NB4 (cell line): ENCODE results near the gene ATOX1.

Source experiments
- DNase-seq: peaks from one replicate; pipeline ENCODE4 v3.0.0; 2010; ENCODE audit warnings: low read depth
- H3K4me3 ChIP-seq: one replicate; pipeline ENCODE4 v1.5.1; 2011; ENCODE audit warnings: mild to moderate bottlenecking, low read depth, low read length, moderate library complexity
- CTCF ChIP-seq: IDR thresholded peaks from one replicate; pipeline ENCODE4 v1.5.1; 2012; ENCODE audit warnings: low read depth, low read length
- MYC ChIP-seq: IDR thresholded peaks from 2 replicates; pipeline ENCODE4 v1.6.1; 2011; ENCODE audit warnings: low read depth, low read length
- POLR2A ChIP-seq: IDR thresholded peaks from 2 replicates; pipeline ENCODE4 v1.6.1; 2011; ENCODE audit warnings: mild to moderate bottlenecking; ENCODE audit not compliant: insufficient read length; ENCODE audit errors: extremely low read depth
- TF ChIP-seq, protein P1 (sequence below): IDR thresholded peaks from 2 replicates; pipeline ENCODE4 v1.6.1; 2011; ENCODE audit warnings: low read depth, low read length

Gene ATOX1

GRCh38 chr5:151695464-151695863 lies 63.0 kb downstream of the ATOX1 start:
- DNase-seq, result no peak
- TF ChIP-seq, protein P1, sequence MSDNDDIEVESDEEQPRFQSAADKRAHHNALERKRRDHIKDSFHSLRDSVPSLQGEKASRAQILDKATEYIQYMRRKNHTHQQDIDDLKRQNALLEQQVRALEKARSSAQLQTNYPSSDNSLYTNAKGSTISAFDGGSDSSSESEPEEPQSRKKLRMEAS, result no peak
- TF ChIP-seq MYC (no peak), CTCF (no peak), POLR2A (no peak)
- H3K4me3 ChIP-seq, result no peak overlapping the region

- DNase-seq, result no peak
- no peak overlapping the region for H3K4me3 ChIP-seq
- no peak for TF ChIP-seq MYC
- TF ChIP-seq, protein P1, result no peak
- no peak for TF ChIP-seq POLR2A
Measured at GRCh38 chr5:151694035-151694485, 64.4 kb downstream of the ATOX1 start.
